H9 (cell line): ENCODE measurements around the gene ANKRD62. TPM values are rescaled to one million over a fixed set of nuclear protein-coding genes. Genes with fewer than 3 reads are reported as not detected.

ENCODE experiments used
- DNase-seq: peaks from one replicate; pipeline ENCODE4 v3.0.0-alpha.2; 2017
- H2AFZ ChIP-seq: one replicate; pipeline ENCODE4 v1.6.1; 2013; ENCODE audit warnings: mild to moderate bottlenecking, low read length, control low read depth, moderate library complexity
- H2AK5ac ChIP-seq: 2 replicates; pipeline ENCODE4 v1.6.1; 2013; ENCODE audit warnings: low read length, control low read depth, mixed read lengths; ENCODE audit not compliant: insufficient read length
- H2BK120ac ChIP-seq: one replicate; pipeline ENCODE4 v1.6.1; 2013; ENCODE audit warnings: low read depth, mild to moderate bottlenecking, low read length, control low read depth, inconsistent platforms; ENCODE audit not compliant: poor library complexity, severe bottlenecking
- H2BK12ac ChIP-seq: 2 replicates; pipeline ENCODE4 v1.6.1; 2013; ENCODE audit warnings: low read length, control low read depth, mixed read lengths, low read depth; ENCODE audit not compliant: insufficient read length
- H2BK15ac ChIP-seq: 2 replicates; pipeline ENCODE4 v1.6.1; 2013; ENCODE audit warnings: low read depth, low read length, control low read depth
- H2BK20ac ChIP-seq: one replicate; pipeline ENCODE4 v1.6.1; 2013; ENCODE audit warnings: low read depth, mild to moderate bottlenecking, low read length, control low read depth, inconsistent platforms; ENCODE audit not compliant: poor library complexity, severe bottlenecking
- H2BK5ac ChIP-seq: 2 replicates; pipeline ENCODE4 v1.6.1; 2013; ENCODE audit warnings: low read length, control low read depth, mixed read lengths; ENCODE audit not compliant: insufficient read length
- H3K14ac ChIP-seq: 2 replicates; pipeline ENCODE4 v1.6.1; 2013; ENCODE audit warnings: low read length, control low read depth; ENCODE audit not compliant: insufficient read depth
- H3K18ac ChIP-seq: 2 replicates; pipeline ENCODE4 v1.6.1; 2013; ENCODE audit warnings: low read depth, mild to moderate bottlenecking, mixed read lengths, low read length, control low read depth; ENCODE audit not compliant: insufficient read length
- H3K23ac ChIP-seq: 2 replicates; pipeline ENCODE4 v1.6.1; 2013; ENCODE audit warnings: low read length, control low read depth, mixed read lengths, low read depth; ENCODE audit not compliant: insufficient read length
- H3K23me2 ChIP-seq: 2 replicates; pipeline ENCODE4 v1.6.1; 2013; ENCODE audit warnings: low read depth, mild to moderate bottlenecking, mixed read lengths, low read length, control low read depth; ENCODE audit not compliant: insufficient read length, poor library complexity, severe bottlenecking
- H3K27ac ChIP-seq: 2 replicates; pipeline ENCODE4 v1.5.1; 2013; ENCODE audit warnings: low read length, control low read depth, mixed read lengths, low read depth; ENCODE audit not compliant: insufficient read length
- H3K27me3 ChIP-seq: 2 replicates; pipeline ENCODE4 v1.6.1; 2013; ENCODE audit warnings: low read length, control low read depth, inconsistent platforms; ENCODE audit not compliant: insufficient read depth
- H3K4ac ChIP-seq: 2 replicates; pipeline ENCODE4 v1.6.1; 2013; ENCODE audit warnings: low read depth, mild to moderate bottlenecking, control low read depth, inconsistent platforms, low read length, moderate library complexity
- H3K4me1 ChIP-seq: 2 replicates; pipeline ENCODE4 v1.6.1; 2013; ENCODE audit warnings: low read length, control low read depth, inconsistent platforms; ENCODE audit not compliant: insufficient read depth
- H3K4me2 ChIP-seq: 2 replicates; pipeline ENCODE4 v1.6.1; 2013; ENCODE audit warnings: low read length, control low read depth, mixed read lengths; ENCODE audit not compliant: insufficient read length, insufficient read depth
- H3K56ac ChIP-seq: 2 replicates; pipeline ENCODE4 v1.6.1; 2013; ENCODE audit warnings: low read depth, mild to moderate bottlenecking, mixed read lengths, low read length, control low read depth; ENCODE audit not compliant: insufficient read length
- H3K79me1 ChIP-seq: 2 replicates; pipeline ENCODE4 v1.6.1; 2013; ENCODE audit warnings: low read depth, mild to moderate bottlenecking, moderate library complexity, low read length, control low read depth, inconsistent platforms; ENCODE audit not compliant: insufficient read depth, poor library complexity, severe bottlenecking
- H3K79me2 ChIP-seq: 2 replicates; pipeline ENCODE4 v1.6.1; 2013; ENCODE audit warnings: low read length, control low read depth, inconsistent platforms; ENCODE audit not compliant: insufficient read depth
- H3K9ac ChIP-seq: 2 replicates; pipeline ENCODE4 v1.6.1; 2013; ENCODE audit warnings: low read length, control low read depth, mixed read lengths; ENCODE audit not compliant: insufficient read length; ENCODE audit errors: extremely low read depth
- H3K9me3 ChIP-seq: one replicate; pipeline ENCODE4 v1.6.1; 2013; ENCODE audit warnings: low read depth, low read length, inconsistent platforms; ENCODE audit not compliant: control insufficient read depth
- H3T11ph ChIP-seq: one replicate; pipeline ENCODE4 v1.6.1; 2013; ENCODE audit warnings: mild to moderate bottlenecking, low read length, control low read depth, inconsistent platforms
- H4K20me1 ChIP-seq: one replicate; pipeline ENCODE4 v1.6.1; 2013; ENCODE audit not compliant: control insufficient read depth, insufficient read length, insufficient read depth
- H4K5ac ChIP-seq: 2 replicates; pipeline ENCODE4 v1.6.1; 2013; ENCODE audit warnings: low read depth, mild to moderate bottlenecking, mixed read lengths, low read length, control low read depth; ENCODE audit not compliant: insufficient read length
- H4K8ac ChIP-seq: replicated peaks from 2 replicates; pipeline ENCODE4 v1.6.1; 2013; ENCODE audit warnings: low read length, control low read depth, mixed read lengths, low read depth; ENCODE audit not compliant: insufficient read length
- H4K91ac ChIP-seq: 2 replicates; pipeline ENCODE4 v1.6.1; 2013; ENCODE audit warnings: low read depth, mild to moderate bottlenecking, moderate library complexity, mixed read lengths, low read length, control low read depth; ENCODE audit not compliant: insufficient read length
- H3K27ac Mint-ChIP-seq, 3 experiments: 2 replicates in 2 of 3; 3 replicates in 1 of 3; pipeline ENCODE4 v1.8.0; 2020 to 2021; ENCODE audit warnings: mixed read lengths in 3 of 3, mild to moderate bottlenecking in 1 of 3, moderate library complexity in 1 of 3
- H3K27me3 Mint-ChIP-seq: 2 replicates; pipeline ENCODE4 v1.8.0; 2021; ENCODE audit warnings: low read depth, mild to moderate bottlenecking, moderate library complexity, mixed read lengths
- H3K36me3 Mint-ChIP-seq, 3 experiments: 2 replicates in 2 of 3; 3 replicates in 1 of 3; pipeline ENCODE4 v1.8.0; 2020 to 2021; ENCODE audit warnings: low read depth in 3 of 3, mixed read lengths in 3 of 3; ENCODE audit not compliant: insufficient read depth in 1 of 3
- H3K4me1 Mint-ChIP-seq, 2 experiments: 2 replicates each; pipeline ENCODE4 v1.8.0; 2020; ENCODE audit warnings: mixed read lengths in 2 of 2
- H3K4me3 Mint-ChIP-seq, 2 experiments: 2 replicates in 1 of 2; 3 replicates in 1 of 2; pipeline ENCODE4 v1.8.0; 2020 to 2021; ENCODE audit warnings: mild to moderate bottlenecking in 2 of 2, mixed read lengths in 2 of 2, moderate library complexity in 1 of 2
- H3K9me3 Mint-ChIP-seq, 2 experiments: 2 replicates in 1 of 2; 3 replicates in 1 of 2; pipeline ENCODE4 v1.8.0; 2020; ENCODE audit warnings: mild to moderate bottlenecking in 2 of 2, mixed read lengths in 2 of 2, moderate library complexity in 1 of 2
- CTCF ChIP-seq: fragments of 200-600 bp; sonication (generic); conservative IDR thresholded peaks from 3 replicates; pipeline ENCODE4 v1.8.0; 2021; ENCODE audit warnings: antibody characterized with exemption, mild to moderate bottlenecking
- total RNA-seq: library from RNA; stranded (reverse); gene quantifications from 2 replicates; pipeline ENCODE4 v1.2.1, GENCODE V29; 2021

The ANKRD62 gene
- total RNA-seq, 1 experiment from 2014 or later: not detected

GRCh38 chr18:12162786-12163185 lies 69.1 kb downstream of the ANKRD62 start:
- H4K91ac ChIP-seq: no peak overlapping the region
- no peak overlapping the region for H2AFZ ChIP-seq
- H3K79me1 ChIP-seq: no peaks in the 10 kb centered on the region
- no peak overlapping the region for H2BK120ac ChIP-seq
- no peaks in the 10 kb centered on the region for H4K20me1 ChIP-seq
- no peak overlapping the region for H3K4ac ChIP-seq
- no peak for TF ChIP-seq CTCF
- H3T11ph ChIP-seq: no peak overlapping the region
- H3K56ac ChIP-seq: no peak overlapping the region
- no peaks in the 10 kb centered on the region for H3K27me3 ChIP-seq
- no peak overlapping the region for H3K23ac ChIP-seq
- H3K27ac Mint-ChIP-seq: no peak overlapping the region
- H4K8ac ChIP-seq: no peak overlapping the region
- no peak for DNase-seq
- H3K4me1 Mint-ChIP-seq: peaks cover 6% of the 10 kb centered on the region in 2 experiments; a peak in 3 of 4 replicates
- H3K18ac ChIP-seq: no peak overlapping the region
- no peaks in the 10 kb centered on the region for H3K36me3 Mint-ChIP-seq
- no peak overlapping the region for H2BK20ac ChIP-seq
- no peak overlapping the region for H3K9ac ChIP-seq
- no peak overlapping the region for H4K5ac ChIP-seq
- no peak overlapping the region for H3K14ac ChIP-seq
- no peaks in the 10 kb centered on the region; the same call in 1 of the 2 replicates for H3K4me1 ChIP-seq
- no peak overlapping the region for H2BK5ac ChIP-seq
- H2BK12ac ChIP-seq: no peak overlapping the region
- H2BK15ac ChIP-seq: no peak overlapping the region
- H3K79me2 ChIP-seq: no peaks in the 10 kb centered on the region
- peaks cover 4% of the 10 kb centered on the region for H3K27me3 Mint-ChIP-seq
- H3K27ac ChIP-seq: no peak overlapping the region
- no peak overlapping the region for H2AK5ac ChIP-seq
- no peaks in the 10 kb centered on the region for H3K9me3 ChIP-seq
- H3K4me2 ChIP-seq: no peak overlapping the region
- H3K4me3 Mint-ChIP-seq: no peak overlapping the region
- no peaks in the 10 kb centered on the region for H3K23me2 ChIP-seq
- peaks cover 3 to 6% of the 10 kb centered on the region in 2 experiments; a peak in 2 of 5 replicates for H3K9me3 Mint-ChIP-seq
